Measurements from ENCODE around the gene PROSER3. TPM values are rescaled to one million over a fixed set of nuclear protein-coding genes. Genes with fewer than 3 reads are reported as not detected.
A peak's percentile ranks its signal among the peaks of the same experiment; 100 is the strongest.
"Not testable (repeated sequence)": the region's sequence is repeated elsewhere in the genome, so short reads cannot be mapped to it uniquely, and the experiment has no call there.

The PROSER3 gene
- total RNA-seq, 2 donors from 2014 or later = 28.3 to 49.4 TPM

GRCh38 chr19:35788205-35788960 lies 30.4 kb downstream of the PROSER3 start:
- no peak for DNase-seq (ENCODE audit: low spot score in 2 of 2)
- H3K27ac Mint-ChIP-seq = peak overlapping the region in 1 of 2 donors; percentile 24
- H3K9me3 Mint-ChIP-seq = no peaks in the 10 kb centered on the region
- H3K36me3 Mint-ChIP-seq = no peaks in the 10 kb centered on the region
- no peak for ATAC-seq

- DNase-seq (ENCODE audit: low spot score in 2 of 2) (no peak), ATAC-seq (peak in 1 of 2 donors; percentile 19)
- Mint-ChIP-seq H3K9me3 (no peaks in the 10 kb centered on the region), H3K27ac (peak overlapping the region in 1 of 2 donors; percentile 44), H3K36me3 (no peaks in the 10 kb centered on the region)
Observed at GRCh38 chr19:35789195-35789977, 31.4 kb downstream of the PROSER3 start.

GRCh38 chr19:35789978-35790944 lies 32.3 kb downstream of the PROSER3 start:
- Mint-ChIP-seq H3K9me3 (no peaks in the 10 kb centered on the region), H3K27ac (peak overlapping the region in 1 of 2 donors; percentile 44), H3K36me3 (no peaks in the 10 kb centered on the region)
- no peak for DNase-seq (ENCODE audit: low spot score in 2 of 2)
- ATAC-seq = peak in 1 of 2 donors; percentile 13

- DNase-seq (ENCODE audit: low spot score in 2 of 2) (no peak), ATAC-seq (peak; percentile 55 to 64)
- H3K27ac Mint-ChIP-seq = no peak overlapping the region
- no peaks in the 10 kb centered on the region for H3K36me3 Mint-ChIP-seq
- no peaks in the 10 kb centered on the region for H3K9me3 Mint-ChIP-seq
Observed at GRCh38 chr19:35790981-35791813, 33.2 kb downstream of the PROSER3 start.

- H3K36me3 Mint-ChIP-seq = no peaks in the 10 kb centered on the region
- H3K9me3 Mint-ChIP-seq = no peaks in the 10 kb centered on the region
- no peak overlapping the region for H3K27ac Mint-ChIP-seq
- no peak for DNase-seq (ENCODE audit: low spot score in 2 of 2)
- no peak for ATAC-seq
Observed at GRCh38 chr19:35791814-35792279, 33.9 kb downstream of the PROSER3 start.

- no peaks in the 10 kb centered on the region for H3K36me3 Mint-ChIP-seq
- no peak for ATAC-seq
Observed at GRCh38 chr19:35792312-35792711, 34.3 kb downstream of the PROSER3 start.

GRCh38 chr19:35792888-35793287 lies 34.9 kb downstream of the PROSER3 start:
- Mint-ChIP-seq H3K36me3 (no peaks in the 10 kb centered on the region), H3K27ac (no peak overlapping the region), H3K9me3 (no peaks in the 10 kb centered on the region)
- ATAC-seq (no peak), DNase-seq (ENCODE audit: low spot score in 2 of 2) (no peak)

More at GRCh38 chr19:35792312-35792711, 34.3 kb downstream of the PROSER3 start:
- Mint-ChIP-seq H3K9me3 (no peaks in the 10 kb centered on the region), H3K27ac (no peak overlapping the region)
- DNase-seq (ENCODE audit: low spot score in 2 of 2) = no peak

- Mint-ChIP-seq H3K9me3 (no peaks in the 10 kb centered on the region), H3K36me3 (no peaks in the 10 kb centered on the region)
- no peak for ATAC-seq
Observed at GRCh38 chr19:35793381-35794165, 35.6 kb downstream of the PROSER3 start.

GRCh38 chr19:35795564-35795963 lies 37.6 kb downstream of the PROSER3 start:
- not testable (repeated sequence) for H3K9me3 Mint-ChIP-seq; H3K36me3 Mint-ChIP-seq; ATAC-seq; DNase-seq (ENCODE audit: low spot score in 2 of 2); H3K27ac Mint-ChIP-seq

More at GRCh38 chr19:35793381-35794165, 35.6 kb downstream of the PROSER3 start:
- DNase-seq (ENCODE audit: low spot score in 2 of 2) = no peak
- H3K27ac Mint-ChIP-seq = no peak overlapping the region

- ATAC-seq (no peak), DNase-seq (ENCODE audit: low spot score in 2 of 2) (no peak)
- H3K9me3 Mint-ChIP-seq = no peaks in the 10 kb centered on the region
- no peak overlapping the region for H3K27ac Mint-ChIP-seq
- no peaks in the 10 kb centered on the region for H3K36me3 Mint-ChIP-seq
Observed at GRCh38 chr19:35796645-35797542, 38.9 kb downstream of the PROSER3 start.

GRCh38 chr19:35797663-35798062 lies 39.7 kb downstream of the PROSER3 start:
- Mint-ChIP-seq H3K9me3 (no peaks in the 10 kb centered on the region), H3K27ac (no peak overlapping the region), H3K36me3 (no peaks in the 10 kb centered on the region)
- DNase-seq (ENCODE audit: low spot score in 2 of 2) (no peak), ATAC-seq (peak in 1 of 2 donors; percentile 48)

GRCh38 chr19:35801828-35802227 lies 43.9 kb downstream of the PROSER3 start:
- DNase-seq (ENCODE audit: low spot score in 2 of 2) = no peak
- Mint-ChIP-seq H3K36me3 (no peaks in the 10 kb centered on the region), H3K9me3 (no peaks in the 10 kb centered on the region), H3K27ac (no peak overlapping the region)
- no peak for ATAC-seq

GRCh38 chr19:35805526-35806102 lies 47.6 kb downstream of the PROSER3 start:
- Mint-ChIP-seq H3K27ac (peak overlapping the region in 1 of 2 donors; percentile 3), H3K36me3 (no peaks in the 10 kb centered on the region), H3K9me3 (no peaks in the 10 kb centered on the region)
- no peak for ATAC-seq
- DNase-seq (ENCODE audit: low spot score in 2 of 2) = no peak

- Mint-ChIP-seq H3K9me3 (no peaks in the 10 kb centered on the region), H3K27ac (peak overlapping the region in 1 of 2 donors; percentile 3), H3K36me3 (no peaks in the 10 kb centered on the region)
- ATAC-seq (no peak), DNase-seq (ENCODE audit: low spot score in 2 of 2) (no peak)
Observed at GRCh38 chr19:35806597-35806996, 48.6 kb downstream of the PROSER3 start.

Data from activated naive CD4-positive, alpha-beta T cell treated with anti-CD3 and anti-CD28 coated beads, Interleukin-2, amount 50 U/mL, for 72 hours (primary cell).